Stimulated activated CD4-positive, alpha-beta T cell treated with anti-CD3 and anti-CD28 coated beads, Interleukin-2, amount 100 ng/mL, for 24 hours (primary cell): ENCODE results near the gene XRCC4.
"Not testable (repeated sequence)": the region's sequence is repeated elsewhere in the genome, so short reads cannot be mapped to it uniquely, and the experiment has no call there.

ENCODE experiments used
- DNase-seq, 2 donors: peaks; one replicate each; pipeline ENCODE4 v3.0.0-alpha.2; 2020

The XRCC4 gene

DNA sequence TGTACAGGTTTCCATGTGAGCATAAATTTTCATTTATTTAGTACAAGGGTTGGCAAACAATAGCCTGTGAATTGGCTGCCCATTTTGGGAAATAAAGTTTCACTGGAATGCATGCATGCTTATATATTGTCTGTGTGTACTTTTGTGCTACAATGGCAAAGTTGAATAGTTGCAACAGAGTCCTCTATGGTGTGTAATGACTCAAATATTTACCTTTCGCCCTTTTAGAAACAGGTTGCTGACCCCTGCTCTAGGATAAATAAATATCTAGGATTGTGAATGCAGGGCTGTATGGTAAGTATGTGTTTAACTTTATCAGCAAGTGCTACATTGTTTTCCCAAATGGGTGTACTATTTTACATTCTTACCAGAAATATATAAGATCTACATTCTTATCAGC lies 47.2 kb downstream of the XRCC4 start:
- DNase-seq = no peak

DNA sequence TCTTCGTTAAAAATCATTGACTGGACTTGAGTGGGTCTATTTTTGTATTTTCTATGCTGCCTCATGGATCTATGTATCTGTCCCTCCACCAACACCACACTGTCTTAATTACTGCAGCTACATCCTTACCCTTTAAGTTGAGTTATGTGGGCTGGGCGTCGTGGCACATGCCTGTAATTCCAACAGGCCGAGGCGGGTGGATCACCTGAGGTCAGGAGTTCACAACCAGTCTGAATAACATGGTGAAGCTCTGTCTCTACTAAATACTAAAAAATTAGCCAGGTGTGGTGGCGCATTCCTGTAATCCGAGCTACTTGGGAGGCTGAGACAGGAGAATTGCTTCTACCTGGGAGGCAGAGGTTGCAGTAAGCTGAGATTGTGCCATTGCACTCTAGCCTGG lies 48.2 kb downstream of the XRCC4 start:
- no peak for DNase-seq

DNA sequence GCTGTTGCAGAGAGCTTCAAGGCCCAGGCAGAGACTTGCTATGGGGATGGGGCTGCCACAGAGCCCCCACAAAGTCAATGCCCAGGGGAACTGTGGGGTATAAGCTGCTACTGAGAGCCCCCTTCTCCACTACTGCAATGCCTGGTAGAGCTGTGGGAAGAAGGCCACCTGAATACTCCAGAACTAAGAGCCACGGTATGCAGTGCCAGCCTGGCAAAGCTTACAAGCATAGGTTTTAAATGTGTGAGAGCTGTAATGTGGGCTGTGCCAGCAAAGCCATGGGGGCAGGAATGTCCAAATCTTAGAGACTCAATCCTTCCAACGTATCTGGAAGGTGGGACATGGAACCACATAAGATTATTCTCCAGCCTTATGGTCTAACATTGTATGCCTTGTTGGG lies 49.2 kb downstream of the XRCC4 start:
- DNase-seq = no peak

DNA sequence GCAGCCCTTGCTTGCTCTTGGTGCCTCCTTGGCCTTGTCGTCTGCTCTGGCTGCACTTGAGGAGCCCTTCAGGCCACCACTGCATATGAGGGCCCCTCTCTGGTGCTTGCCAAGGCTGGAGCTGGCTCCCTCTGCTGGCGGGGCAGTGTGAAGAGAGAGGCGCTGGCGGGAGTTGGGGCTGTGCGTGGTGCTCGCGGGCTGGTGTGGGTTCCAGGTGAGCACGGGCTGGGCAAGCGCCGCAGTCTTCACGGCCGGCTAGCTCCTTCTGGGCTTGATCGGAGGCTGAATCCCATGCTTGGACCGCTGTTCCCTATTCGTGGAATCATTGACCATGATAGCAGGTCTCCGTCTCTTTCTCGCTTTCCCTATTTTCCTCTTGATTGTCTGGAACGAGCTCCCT lies 56.5 kb downstream of the XRCC4 start:
- no peak for DNase-seq

DNA sequence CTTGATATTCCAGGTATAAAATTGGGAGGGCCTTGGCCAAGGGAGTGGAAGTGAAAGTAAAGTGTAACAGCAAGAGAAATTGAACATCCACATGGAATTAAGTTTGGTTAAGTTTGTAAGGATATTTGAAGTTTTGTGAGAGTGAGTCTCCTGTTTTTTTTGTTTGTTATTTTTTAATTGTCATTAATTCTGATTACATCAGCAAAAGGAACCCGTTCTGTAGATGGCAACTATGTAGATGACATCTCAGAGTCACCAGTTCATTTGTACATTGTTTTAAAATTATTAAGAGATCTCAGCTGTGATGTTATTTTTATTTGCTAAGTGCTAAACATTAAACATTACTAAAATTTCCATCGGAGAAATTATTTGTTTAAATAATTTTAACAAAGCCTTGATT lies 65.2 kb downstream of the XRCC4 start:
- DNase-seq = no peak

DNA sequence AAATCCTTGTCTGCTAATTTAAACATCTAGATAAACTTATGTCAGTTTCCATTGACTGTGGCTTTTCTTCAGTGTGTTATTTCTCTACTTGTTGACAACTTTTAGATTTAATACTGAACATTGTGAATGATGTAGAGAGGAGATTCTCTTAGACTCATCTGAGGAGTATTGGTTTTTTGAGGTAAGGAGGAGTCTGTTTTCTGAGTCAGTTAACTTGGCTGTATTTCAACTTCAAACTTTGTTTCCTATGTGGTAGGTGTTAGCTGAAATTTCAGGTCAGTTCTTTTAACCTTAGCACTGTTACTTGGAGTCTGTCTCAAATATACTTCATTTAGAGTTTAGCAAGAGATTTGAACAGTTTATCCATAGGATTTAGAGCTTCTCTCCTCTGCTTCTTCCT lies 67.9 kb downstream of the XRCC4 start:
- no peak for DNase-seq

DNA sequence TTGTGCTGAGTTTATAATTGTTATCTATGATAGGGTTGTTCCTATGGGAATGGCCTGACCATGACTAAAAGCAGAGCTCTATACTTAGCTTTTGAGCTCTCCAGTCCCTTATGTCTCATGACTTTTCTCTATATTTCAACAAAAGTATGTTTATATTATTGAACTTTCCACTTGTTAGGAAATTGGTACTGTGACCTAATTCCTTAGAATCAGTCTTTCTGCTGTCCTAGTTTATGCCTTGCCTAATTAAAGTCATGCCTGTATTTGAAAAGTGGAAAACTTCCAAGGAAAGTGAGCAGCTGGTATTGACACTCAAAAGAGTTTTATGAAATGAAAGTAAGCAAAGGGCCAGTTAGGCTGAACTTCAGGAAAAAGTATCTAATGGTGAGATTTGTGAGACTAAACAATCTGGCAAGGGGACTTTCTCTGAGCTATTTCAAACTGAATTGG lies 68.6 kb downstream of the XRCC4 start:
- DNase-seq = no peak

DNA sequence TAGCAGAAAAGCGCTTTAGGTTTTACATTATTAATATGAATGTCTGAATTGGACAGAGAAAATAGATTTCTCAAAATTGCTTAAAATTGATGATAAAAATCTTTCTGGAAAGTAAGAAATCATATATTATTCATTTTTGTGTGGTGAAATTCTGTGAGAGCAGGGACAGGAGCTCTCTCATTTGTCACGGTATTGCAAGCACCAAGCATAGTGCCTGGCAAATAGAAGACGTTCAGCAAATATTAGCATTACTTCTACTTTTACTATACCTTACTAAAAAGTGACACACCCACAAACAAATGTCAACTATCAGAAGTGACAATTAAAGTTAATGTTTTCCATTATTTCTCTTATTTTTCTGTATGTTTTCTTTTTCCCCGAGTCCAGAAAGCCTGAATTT lies 69.1 kb downstream of the XRCC4 start:
- DNase-seq = no peak

DNA sequence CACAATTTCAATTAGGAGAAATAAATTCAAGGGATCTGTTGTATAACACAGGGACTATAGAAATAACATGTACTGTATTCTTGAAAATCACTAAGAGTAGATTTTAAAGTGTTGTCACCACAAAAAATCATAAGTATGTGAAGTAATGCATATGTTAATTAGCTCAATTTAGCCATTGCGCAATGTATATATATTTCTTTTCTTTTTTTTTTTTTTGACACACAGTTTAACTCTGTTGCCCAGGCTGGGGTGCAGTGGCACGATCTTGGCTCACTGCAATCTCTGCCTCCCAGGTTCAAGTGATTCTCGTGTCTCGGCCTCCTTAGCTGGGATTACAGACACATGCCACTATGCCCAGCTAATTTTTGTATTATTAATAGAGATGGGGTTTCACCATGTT lies 70.2 kb downstream of the XRCC4 start:
- DNase-seq = no peak

DNA sequence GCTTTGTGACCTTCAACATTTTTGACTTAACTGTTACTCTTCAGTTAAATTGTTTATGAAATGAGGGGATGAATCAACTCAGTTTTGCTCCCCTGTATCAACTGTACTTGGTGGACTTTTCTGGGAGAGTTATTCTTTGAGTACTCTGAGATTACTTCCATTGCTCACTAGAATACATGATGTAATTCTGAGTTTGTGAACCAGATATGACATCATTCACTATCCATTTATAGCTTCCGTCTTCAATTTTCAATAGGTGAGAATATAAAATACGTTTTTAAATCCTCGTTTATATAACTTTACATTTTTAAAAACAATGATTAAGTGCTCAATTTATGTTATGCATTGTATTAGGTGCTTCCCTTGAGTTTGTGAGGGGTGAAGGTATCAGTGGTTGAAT lies 71.0 kb downstream of the XRCC4 start:
- DNase-seq = no peak

DNA sequence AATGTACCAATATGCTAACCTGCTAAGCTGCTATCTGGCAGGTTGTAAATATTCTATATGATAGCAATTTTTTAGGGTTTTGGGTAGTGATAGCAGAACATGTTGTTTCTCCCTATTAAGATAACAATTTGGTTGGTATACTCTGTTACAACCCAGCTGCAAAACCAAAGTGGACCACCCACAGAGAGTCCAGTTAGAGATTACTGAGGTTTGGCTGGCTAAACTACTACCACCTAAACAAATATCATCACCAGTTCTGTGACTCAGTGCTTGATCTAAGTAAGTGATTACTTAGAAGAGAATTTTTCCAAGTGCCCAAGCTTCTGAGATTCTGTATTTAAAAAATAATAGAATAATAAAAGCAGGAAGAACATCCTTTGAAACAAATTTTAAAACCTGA lies 72.3 kb downstream of the XRCC4 start:
- no peak for DNase-seq

DNA sequence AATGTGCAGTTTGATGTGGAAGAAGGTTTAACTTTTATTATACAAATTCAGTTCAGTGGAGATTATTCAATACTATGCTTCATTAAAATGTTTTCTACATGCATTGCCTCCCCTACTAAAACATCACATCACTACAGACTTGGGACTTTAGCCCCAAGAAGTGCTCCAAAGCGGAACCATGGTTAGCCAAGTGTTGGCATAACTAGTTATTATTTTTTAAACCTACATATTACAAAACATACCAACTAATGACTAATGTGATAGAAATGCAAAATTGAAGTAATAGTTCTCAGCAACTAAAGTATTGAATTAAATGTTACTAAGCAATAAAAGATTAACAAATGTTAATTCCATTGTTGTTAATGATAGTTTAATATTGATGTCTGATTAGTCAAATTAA lies 74.5 kb downstream of the XRCC4 start:
- no peak for DNase-seq

DNA sequence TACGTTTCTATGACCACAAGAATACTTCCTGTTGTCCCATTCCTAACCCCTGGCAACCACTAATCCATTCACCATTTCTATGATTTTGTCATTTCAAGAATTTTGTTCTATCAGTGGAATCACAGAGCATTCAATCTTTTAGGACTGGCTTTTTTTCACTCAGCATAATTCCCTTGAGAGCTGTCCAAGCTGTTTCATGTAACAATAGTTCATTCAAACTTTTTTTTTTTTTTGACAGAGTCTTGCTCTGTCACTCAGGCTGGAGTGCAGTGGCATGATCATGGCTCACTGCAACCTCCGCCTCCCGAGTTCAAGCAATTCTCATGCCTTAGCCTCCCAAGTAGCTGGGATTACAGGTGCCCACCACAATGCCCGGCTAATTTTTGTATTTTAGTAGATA lies 75.6 kb downstream of the XRCC4 start:
- not testable (repeated sequence) for DNase-seq

DNA sequence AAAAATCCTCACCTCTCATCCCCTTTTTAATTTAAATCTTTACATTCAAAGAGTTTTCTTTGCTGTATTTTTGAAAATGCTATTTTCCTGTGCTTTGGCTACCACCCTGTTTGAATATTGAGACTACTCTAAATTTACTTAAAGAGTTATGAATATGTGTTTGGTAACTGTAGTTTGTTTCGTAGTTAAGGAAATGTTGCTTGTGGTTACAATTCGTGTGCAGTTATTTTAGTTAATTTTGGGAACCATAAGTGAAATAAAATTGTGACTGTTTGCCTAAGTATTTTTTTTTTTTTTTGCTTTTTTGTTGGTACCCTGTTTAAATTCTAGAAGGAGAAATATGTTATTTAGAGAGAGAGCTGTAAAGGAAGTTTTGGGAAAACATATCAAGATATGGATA lies 78.7 kb downstream of the XRCC4 start:
- DNase-seq = no peak

DNA sequence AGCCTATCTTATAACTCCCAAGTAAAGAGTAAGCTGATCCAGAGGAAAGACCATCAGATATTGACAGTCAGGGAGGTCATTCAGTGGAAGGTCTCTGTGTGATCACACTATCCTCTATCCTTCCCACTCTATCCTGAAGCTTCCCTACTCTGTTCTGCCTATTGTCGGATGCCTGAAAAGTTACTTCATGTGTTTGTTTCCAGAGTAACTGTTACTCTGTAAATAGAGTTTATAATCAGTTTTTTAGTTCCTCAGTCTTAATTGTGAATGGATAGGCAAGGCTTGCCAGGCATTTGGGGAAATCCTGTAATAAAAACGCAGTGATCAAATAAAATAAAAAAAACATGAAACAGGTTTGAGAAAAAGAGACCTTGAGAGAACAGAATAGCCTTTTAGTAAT lies 79.8 kb downstream of the XRCC4 start:
- no peak for DNase-seq

DNA sequence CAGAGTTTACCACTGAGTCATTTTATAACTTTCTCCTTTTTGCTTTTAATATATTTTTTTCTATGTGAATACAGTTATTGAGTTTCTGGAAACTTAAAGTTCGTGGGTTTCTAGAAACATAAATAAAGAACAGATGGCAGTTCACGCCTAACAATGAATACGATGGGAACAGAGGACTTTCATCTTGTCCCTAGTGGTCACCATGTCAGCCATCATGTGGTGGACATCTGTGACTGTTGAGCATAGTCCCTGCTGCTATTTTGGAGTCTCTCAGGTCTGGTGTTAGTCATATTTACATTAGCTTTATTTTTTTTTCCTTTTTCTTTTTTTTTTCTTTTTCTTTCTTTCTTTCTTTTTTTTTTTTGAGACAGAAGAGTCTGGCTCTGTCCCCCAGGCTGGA lies 85.3 kb downstream of the XRCC4 start:
- no peak for DNase-seq

DNA sequence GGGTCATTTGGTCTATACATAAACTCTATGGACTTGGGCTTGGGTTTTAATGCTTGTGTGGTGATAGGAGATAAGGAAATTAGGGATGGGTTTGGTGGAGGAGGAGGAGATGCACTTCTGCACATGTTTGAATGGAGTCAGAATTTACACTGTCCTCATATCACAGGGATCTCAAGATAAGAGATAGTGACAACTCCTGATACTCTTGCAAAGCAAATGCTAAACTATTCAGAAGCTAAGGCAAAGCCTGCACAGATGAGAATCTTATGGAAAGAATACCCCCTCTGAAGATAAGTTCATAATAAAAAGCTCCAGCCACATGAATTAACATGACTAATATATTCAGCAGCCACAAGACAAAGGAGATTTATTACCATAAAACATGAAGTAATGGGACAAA lies 90.2 kb downstream of the XRCC4 start:
- DNase-seq = no peak

DNA sequence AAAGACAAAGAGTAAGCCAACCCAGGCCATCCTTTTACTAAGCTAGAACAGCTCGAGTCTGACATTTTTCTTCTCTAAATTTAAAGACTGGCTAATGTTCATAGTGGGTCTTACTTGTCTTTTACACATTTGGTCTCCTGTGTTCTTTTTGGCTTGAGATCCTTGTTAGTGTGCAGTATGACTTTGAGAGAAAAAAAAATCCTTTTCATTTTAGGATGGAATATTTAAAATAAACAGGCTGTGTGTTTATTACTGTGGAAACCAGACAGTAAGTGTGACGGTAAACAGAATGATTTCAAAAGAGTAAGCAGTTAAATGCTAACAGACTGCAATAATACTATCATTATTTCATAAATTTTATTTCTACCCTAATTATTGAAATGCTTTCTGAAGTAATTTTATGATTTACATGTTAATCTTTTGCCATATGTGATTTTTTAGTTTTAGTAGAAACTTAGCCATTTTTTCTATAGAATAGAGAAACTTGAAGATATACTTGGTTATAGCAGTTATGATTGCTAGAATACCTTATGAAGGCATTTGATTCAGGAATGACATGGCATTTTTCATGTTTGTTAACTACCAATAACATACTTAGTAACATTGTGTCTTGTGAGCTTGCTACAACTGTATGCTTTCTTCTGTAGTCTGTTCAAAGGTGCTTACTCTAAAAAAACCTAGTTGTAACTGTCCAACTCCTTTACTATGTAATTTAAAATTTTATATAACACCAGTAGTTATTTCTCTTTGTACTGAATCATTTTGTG lies 92.4 kb downstream of the XRCC4 start:
- DNase-seq = no peak

DNA sequence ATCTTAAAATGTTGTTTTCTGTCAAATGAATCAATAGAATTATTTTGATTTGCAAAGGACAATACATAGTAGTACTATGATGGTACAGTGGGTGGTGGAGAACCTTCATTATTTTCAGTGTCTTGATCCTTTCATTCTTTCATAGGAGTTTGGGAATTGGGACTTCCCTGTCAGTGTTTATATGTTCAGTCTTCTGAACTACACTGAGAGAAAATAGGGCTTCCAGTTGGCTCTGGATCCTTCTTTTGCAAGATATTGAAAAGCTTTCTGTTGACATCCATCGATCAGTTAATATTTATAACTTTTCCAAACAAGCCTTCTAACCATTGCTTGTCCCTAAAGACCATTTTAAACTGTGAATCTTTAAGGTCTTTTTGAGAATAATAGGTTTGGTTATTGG lies 94.7 kb downstream of the XRCC4 start:
- no peak for DNase-seq

DNA sequence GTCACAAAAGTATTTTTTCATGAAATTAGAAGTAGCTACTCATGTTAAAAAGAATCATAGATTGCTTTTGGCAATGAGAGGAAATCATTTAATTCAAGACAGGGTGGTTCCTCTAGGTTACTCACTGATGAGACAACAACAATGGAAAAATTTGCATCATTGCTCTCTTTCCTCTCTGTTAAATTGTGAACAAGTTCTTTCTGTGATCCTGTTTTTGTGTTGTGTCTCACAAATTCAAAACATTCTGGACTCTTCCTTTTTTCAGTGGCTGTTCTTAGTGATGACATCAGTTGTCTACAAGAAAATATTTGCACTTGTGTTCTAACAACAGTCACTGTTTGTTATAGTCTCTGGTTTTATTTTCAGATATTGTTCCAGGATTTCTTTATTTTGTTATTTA lies 95.3 kb downstream of the XRCC4 start:
- DNase-seq = no peak

DNA sequence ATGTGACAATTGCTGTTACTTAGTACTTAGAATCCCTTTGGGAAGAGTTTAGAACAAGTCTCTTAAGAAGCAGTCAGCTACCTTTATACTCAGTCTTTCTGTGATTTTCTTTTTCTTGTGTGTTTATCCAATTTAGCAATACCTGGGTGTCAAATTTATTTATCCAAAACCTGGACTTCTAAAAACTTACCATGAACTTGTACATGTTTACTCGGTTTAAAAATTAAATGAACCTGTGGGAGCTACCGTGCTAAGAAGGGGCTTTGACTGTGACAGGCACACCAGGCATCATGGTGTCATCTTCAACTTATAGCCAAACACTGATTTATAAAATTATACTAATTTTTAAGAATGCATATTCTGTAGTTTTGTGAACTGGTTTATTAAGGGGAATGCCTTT lies 96.5 kb downstream of the XRCC4 start:
- DNase-seq = no peak

DNA sequence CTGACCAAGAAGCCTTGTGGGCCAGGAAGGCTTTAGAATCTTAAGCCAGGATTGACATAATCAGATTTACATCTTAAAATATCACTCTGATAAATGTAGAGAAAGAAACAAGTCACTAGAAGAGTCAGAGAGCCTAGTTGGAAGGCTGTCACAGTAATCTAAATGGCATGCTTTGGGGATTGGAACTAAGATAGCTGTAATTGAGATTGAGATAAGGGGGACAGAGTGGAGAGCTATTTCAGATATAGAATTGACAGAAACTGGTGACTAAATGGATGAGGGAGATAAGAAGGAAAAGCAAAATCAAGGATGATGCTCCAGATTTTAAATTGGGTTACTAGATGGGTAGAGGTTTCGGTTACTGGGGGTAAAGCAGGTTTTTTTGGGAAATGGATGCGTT lies 100.5 kb downstream of the XRCC4 start:
- DNase-seq = no peak

DNA sequence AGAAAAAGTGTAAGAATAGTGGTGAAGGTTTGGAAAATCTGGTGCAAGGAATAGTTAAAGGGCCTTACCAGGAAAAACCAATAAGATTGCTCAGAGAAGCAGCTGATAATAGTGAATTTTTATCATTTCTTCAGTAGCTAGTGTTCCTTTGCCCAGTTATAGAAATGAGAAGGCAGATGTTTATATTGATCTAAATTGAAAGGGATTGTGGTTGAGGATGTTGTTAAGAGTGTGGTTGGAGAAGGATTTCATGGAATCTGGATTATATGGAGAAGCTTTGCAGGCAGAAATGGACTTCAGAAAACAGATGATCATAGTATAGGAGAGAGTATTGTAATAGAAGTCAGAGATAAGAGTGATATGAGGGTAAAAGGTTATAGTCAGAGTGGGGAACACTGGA lies 102.6 kb downstream of the XRCC4 start:
- no peak for DNase-seq

DNA sequence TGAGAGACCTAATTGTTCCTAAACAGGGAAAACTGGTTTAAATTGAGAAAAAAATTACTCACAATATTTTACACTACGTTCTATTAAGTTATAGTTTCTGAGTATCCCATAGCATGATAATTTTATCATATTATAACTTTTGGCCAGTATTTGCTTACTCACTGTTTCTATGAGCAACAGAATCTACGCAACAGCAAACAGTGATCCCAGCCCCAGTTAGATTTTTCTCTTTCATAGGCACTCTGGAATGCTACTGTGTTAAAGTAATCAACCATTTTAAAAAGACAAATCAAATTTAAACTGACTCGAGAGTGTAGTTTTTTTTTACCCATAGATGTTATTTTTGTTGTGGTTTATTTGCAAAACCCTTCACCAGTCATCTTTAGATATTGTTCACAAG lies 107.2 kb downstream of the XRCC4 start:
- no peak for DNase-seq

DNA sequence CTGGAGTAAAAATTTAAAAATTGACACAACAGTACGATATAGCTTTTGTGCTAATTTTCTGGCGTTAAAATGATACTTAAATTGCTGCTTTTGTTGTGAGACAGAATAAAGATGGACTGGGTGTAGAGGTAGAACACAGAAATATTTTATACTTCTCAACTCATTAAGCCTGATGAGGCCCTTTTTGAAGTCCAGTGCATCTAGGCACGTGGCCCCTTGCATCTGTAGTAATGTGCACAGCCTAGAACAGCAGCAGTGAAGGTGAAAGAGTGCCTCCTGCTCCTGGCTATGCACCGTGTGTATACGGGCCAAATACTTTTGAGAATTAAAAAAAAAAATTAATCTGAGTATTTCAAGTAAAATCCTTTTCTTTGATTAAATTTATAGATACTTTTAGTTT lies 115.6 kb downstream of the XRCC4 start:
- no peak for DNase-seq
